RWPE2 (cell line): Measurements from ENCODE around the gene ELF5.

ENCODE experiments used
- ATAC-seq: fragments of 200-7000 bp; cut with Tn5 transposase; 3 replicates; pipeline ENCODE4 v1.9.1; 2021; ENCODE audit warnings: low read depth
- DNase-seq: peaks from one replicate; pipeline ENCODE4 v3.0.0-alpha.2; 2020; ENCODE audit warnings: low spot score
- H3K27ac ChIP-seq: fragments of 450-650 bp; 2 replicates; pipeline ENCODE4 v1.5.1; 2017; ENCODE audit warnings: mild to moderate bottlenecking; ENCODE audit not compliant: poor library complexity, severe bottlenecking
- H3K27me3 ChIP-seq: fragments of 250-450 bp; sonication (Bioruptor Pico); 2 replicates; pipeline ENCODE4 v1.5.1; 2021; ENCODE audit warnings: mild to moderate bottlenecking, moderate library complexity; ENCODE audit not compliant: insufficient read depth, poor library complexity, severe bottlenecking
- H3K36me3 ChIP-seq: fragments of 250-450 bp; sonication (Bioruptor Pico); 2 replicates; pipeline ENCODE4 v1.5.1; 2020; ENCODE audit warnings: low read depth, mild to moderate bottlenecking, moderate library complexity
- H3K4me1 ChIP-seq: fragments of 250-450 bp; sonication (Bioruptor Pico); 2 replicates; pipeline ENCODE4 v1.5.1; 2021; ENCODE audit warnings: mild to moderate bottlenecking, moderate library complexity; ENCODE audit not compliant: insufficient read depth, poor library complexity, severe bottlenecking
- H3K4me3 ChIP-seq: fragments of 250-450 bp; sonication (Bioruptor Pico); 2 replicates; pipeline ENCODE4 v1.5.1; 2021; ENCODE audit warnings: mild to moderate bottlenecking, moderate library complexity; ENCODE audit not compliant: severe bottlenecking
- H3K9me3 ChIP-seq: fragments of 250-450 bp; sonication (Bioruptor Pico); 2 replicates; pipeline ENCODE4 v1.5.1; 2021; ENCODE audit warnings: mild to moderate bottlenecking, moderate library complexity; ENCODE audit not compliant: severe bottlenecking
- CTCF ChIP-seq: fragments of 450-650 bp; IDR thresholded peaks from one replicate; pipeline ENCODE4 v1.5.1; 2017; ENCODE audit warnings: mild to moderate bottlenecking, moderate library complexity; ENCODE audit not compliant: poor library complexity, severe bottlenecking

The ELF5 gene

GRCh38 chr11:34524696-34525095 is 11.1 kb upstream of the ELF5 start:
- Histone ChIP-seq H3K36me3 (no peaks in the 10 kb centered on the region), H3K9me3 (no peaks in the 10 kb centered on the region), H3K4me3 (no peak overlapping the region), H3K4me1 (no peaks in the 10 kb centered on the region), H3K27ac (no peak overlapping the region), H3K27me3 (no peaks in the 10 kb centered on the region)
- DNase-seq, result no peak
- no peak for TF ChIP-seq CTCF
- ATAC-seq, result no peak

- ATAC-seq, result no peak
- H3K27ac ChIP-seq, result no peak overlapping the region
- no peaks in the 10 kb centered on the region for H3K27me3 ChIP-seq
- DNase-seq, result no peak
- H3K9me3 ChIP-seq, result no peaks in the 10 kb centered on the region
- H3K4me1 ChIP-seq, result no peaks in the 10 kb centered on the region
- no peak for TF ChIP-seq CTCF
- H3K4me3 ChIP-seq, result no peak overlapping the region
- H3K36me3 ChIP-seq, result no peaks in the 10 kb centered on the region
These were observed 9.5 kb upstream of the ELF5 start for GRCh38 chr11:34523053-34523452.

- no peak for ATAC-seq
- Histone ChIP-seq H3K9me3 (no peaks in the 10 kb centered on the region), H3K27ac (no peak overlapping the region), H3K4me3 (no peak overlapping the region), H3K4me1 (no peaks in the 10 kb centered on the region), H3K27me3 (no peaks in the 10 kb centered on the region), H3K36me3 (no peaks in the 10 kb centered on the region)
- no peak for TF ChIP-seq CTCF
- no peak for DNase-seq
These were observed 8.6 kb upstream of the ELF5 start for GRCh38 chr11:34522188-34522587.

GRCh38 chr11:34521265-34521664 is 7.7 kb upstream of the ELF5 start:
- ATAC-seq, result no peak
- Histone ChIP-seq H3K27ac (no peak overlapping the region), H3K4me1 (no peaks in the 10 kb centered on the region), H3K9me3 (no peaks in the 10 kb centered on the region), H3K4me3 (no peak overlapping the region), H3K27me3 (no peaks in the 10 kb centered on the region), H3K36me3 (no peaks in the 10 kb centered on the region)
- DNase-seq, result no peak
- no peak for TF ChIP-seq CTCF

GRCh38 chr11:34519595-34520235 is 6.1 kb upstream of the ELF5 start:
- H3K36me3 ChIP-seq, result no peaks in the 10 kb centered on the region
- no peak for TF ChIP-seq CTCF
- H3K4me1 ChIP-seq, result no peaks in the 10 kb centered on the region
- no peak for DNase-seq
- no peaks in the 10 kb centered on the region for H3K27me3 ChIP-seq
- no peak overlapping the region for H3K4me3 ChIP-seq
- H3K27ac ChIP-seq, result no peak overlapping the region
- H3K9me3 ChIP-seq, result no peaks in the 10 kb centered on the region
- ATAC-seq, result no peak
